Measurements from ENCODE around the gene PKM.

The PKM gene

DNA sequence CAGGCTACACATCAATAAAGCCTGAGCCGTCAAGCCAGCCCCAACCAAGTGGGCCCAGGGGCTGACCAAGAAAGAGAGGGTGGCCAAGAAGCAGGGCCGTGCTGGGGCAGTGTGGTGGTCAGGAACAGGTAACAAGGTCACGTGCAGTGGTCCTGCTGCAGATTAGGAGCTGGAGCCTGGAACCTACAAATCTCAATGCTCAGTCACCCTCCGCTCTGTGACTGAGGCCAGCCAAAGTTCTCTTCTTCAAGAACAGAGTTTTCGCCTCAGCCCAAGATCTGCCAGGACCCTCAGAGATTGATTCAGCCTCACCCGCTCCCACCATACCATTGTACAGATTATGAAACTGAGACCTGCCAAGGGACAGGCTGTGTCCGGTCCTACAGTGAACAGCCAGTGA is 60.3 kb downstream of the PKM start:
- Histone ChIP-seq H3K27me3 (peaks cover 0 to 7% of the 10 kb centered on the region in 2 donors), H3K36me3 (no peaks in the 10 kb centered on the region), H3K4me1 (peaks cover 0 to 13% (median 0%) of the 10 kb centered on the region in 4 donors), H3K27ac (no peak overlapping the region), H3K9me3 (no peaks in the 10 kb centered on the region), H3K4me3 (no peak overlapping the region)
- DNase-seq, result no peak
- intact Hi-C loops (cut with DNase I; ENCODE audit: low total_unique reads), result no loop called here
- TF ChIP-seq, protein P1, sequence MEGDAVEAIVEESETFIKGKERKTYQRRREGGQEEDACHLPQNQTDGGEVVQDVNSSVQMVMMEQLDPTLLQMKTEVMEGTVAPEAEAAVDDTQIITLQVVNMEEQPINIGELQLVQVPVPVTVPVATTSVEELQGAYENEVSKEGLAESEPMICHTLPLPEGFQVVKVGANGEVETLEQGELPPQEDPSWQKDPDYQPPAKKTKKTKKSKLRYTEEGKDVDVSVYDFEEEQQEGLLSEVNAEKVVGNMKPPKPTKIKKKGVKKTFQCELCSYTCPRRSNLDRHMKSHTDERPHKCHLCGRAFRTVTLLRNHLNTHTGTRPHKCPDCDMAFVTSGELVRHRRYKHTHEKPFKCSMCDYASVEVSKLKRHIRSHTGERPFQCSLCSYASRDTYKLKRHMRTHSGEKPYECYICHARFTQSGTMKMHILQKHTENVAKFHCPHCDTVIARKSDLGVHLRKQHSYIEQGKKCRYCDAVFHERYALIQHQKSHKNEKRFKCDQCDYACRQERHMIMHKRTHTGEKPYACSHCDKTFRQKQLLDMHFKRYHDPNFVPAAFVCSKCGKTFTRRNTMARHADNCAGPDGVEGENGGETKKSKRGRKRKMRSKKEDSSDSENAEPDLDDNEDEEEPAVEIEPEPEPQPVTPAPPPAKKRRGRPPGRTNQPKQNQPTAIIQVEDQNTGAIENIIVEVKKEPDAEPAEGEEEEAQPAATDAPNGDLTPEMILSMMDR (IDR thresholded peaks at IDR 0.05), result no peak

DNA sequence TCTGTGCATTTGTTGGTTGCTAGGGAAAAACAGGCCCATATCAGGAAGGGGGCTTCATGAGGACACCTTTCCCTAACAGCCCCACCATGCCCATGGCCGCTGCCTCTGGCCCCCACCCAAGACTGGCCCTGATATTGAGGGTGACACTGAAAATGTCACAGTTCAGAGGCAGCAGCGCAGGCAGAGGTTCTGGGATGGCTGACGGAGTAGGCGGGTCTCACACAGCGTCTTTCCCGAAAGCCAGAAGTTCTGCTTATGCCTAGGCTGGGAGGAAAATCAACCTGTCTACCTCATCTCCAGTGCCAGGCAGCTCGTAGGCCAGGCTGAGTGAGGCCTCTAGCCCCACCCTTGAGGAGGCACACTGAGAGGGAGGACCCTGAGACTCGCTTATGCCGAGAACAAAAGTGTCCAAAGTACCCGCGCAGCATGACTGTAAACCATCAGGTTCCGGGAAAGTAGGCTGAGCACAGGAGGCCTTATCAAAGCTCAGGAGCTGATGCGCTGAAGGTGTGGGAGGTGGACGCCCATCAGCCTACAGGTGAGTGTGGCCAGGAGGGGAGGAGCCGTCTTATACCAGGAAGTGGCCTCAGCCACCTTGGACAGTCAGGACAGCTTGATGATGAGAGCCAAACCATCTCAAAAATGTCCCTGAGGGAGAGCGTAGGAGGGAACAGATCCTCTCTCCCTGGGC is 60.9 kb downstream of the PKM start:
- TF ChIP-seq, protein P1 (IDR thresholded peaks at IDR 0.05), result no peak
- H3K4me3 ChIP-seq, result no peak overlapping the region
- no peaks in the 10 kb centered on the region for H3K9me3 ChIP-seq
- H3K36me3 ChIP-seq, result peaks cover 0 to under 1% (median 0%) of the 10 kb centered on the region in 3 donors
- no peak for DNase-seq
- peaks cover 0 to 12% (median 0%) of the 10 kb centered on the region in 4 donors for H3K4me1 ChIP-seq
- peaks cover 0 to 7% of the 10 kb centered on the region in 2 donors for H3K27me3 ChIP-seq
- H3K27ac ChIP-seq, result no peak overlapping the region
- intact Hi-C loops (cut with DNase I; ENCODE audit: low total_unique reads), result no loop called here

DNA sequence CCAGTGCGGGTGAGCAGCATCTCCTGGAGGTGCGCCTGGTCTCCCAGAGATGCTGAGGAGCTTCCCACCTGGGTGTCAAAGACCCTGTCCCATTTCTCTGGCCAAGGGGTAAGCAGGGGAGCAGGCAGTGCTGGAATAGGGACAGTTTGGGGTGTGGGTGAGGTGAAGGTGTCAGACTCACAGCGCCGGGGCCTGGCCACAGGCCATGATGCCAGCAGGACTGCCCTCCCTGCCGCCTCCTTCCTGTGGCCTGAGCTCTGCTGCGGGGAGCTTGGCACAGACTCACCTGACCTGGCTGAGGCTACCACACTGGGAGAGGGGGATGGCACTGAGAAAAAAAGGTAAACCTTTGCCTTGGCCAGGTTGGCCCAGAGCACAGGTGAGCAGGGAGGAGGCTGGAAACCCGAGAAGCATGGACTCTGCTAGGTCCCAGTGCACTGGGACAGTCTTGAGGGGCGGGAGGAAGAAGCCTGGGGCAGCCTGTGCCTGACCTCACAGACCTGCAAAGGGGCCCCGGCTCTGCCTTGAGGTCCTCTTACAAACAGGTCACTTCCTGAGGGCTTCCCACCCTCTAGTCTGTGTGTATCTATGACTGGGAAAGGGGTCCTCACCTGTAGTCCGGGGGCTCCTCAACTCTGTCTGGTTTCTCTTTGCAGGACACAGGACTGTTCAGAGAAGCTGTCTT is 61.6 kb downstream of the PKM start:
- no peak for DNase-seq
- Histone ChIP-seq H3K9me3 (no peaks in the 10 kb centered on the region), H3K27ac (no peak overlapping the region), H3K4me1 (peaks cover 0 to 12% (median 0%) of the 10 kb centered on the region in 4 donors), H3K4me3 (no peak overlapping the region), H3K36me3 (peaks cover 0 to 7% (median 0%) of the 10 kb centered on the region in 3 donors), H3K27me3 (peaks cover 0 to 4% of the 10 kb centered on the region in 2 donors)
- TF ChIP-seq, protein P1 (IDR thresholded peaks at IDR 0.05), result no peak
- intact Hi-C loops (cut with DNase I; ENCODE audit: low total_unique reads), result no loop called here

DNA sequence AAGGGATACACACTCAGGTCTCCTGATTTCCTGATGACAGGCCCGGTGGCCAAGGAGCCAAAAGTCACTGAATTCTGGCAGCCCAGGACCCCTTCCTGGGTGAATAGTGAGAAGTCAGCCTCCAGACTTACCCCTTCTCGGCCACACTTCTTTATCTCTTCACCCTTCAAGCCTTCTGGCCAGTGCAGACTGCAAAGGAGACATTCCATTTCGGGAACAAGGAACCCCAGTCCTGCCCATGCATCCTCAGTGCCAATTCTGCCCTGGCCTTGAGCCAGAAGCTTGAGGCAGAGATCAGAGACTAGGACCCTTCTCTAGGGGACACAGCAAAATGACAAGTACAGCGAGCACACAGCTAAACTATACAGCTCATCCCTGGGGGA is 62.2 kb downstream of the PKM start:
- H3K27ac ChIP-seq, result no peak overlapping the region
- TF ChIP-seq, protein P1 (IDR thresholded peaks at IDR 0.05), result no peak
- no peak for DNase-seq
- H3K4me1 ChIP-seq, result peaks cover 0 to 12% (median 0%) of the 10 kb centered on the region in 4 donors
- H3K4me3 ChIP-seq, result no peak overlapping the region
- H3K36me3 ChIP-seq, result peaks cover 0 to 7% (median 0%) of the 10 kb centered on the region in 3 donors
- peaks cover 0 to 3% of the 10 kb centered on the region in 2 donors for H3K27me3 ChIP-seq
- intact Hi-C loops (cut with DNase I; ENCODE audit: low total_unique reads), result no loop called here
- no peaks in the 10 kb centered on the region for H3K9me3 ChIP-seq

DNA sequence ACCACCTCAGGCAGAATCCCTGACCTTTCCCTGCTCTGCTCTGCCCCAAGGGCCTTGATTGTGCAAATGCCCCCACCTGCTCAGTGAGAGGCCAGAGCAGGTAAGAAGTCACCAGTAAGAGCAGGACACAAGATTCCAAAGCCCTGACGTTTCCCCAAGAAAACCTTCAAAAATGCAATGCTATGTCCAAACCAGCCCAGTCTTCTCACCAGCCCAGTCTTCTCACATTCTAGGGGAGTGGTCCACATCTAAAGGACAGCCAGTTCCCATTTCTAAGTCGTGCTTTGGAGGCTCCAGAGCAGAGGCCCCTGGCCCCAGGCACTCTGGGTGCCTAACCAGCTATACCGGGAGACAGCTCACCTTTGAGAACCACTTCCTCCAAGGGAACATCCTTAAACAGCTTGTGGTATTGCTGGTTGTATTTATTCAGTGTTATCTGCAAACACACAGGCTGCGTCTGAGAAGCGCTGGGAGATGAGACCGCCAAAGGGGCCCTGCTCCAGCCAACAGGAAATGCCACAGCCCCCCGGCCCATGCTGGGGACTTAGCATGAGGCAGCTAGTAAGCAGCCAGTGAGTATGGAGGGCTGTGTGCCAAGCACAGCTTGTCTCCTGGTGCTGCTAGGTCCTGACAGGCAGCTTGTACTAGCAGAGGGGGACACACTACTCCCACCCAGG is 62.7 kb downstream of the PKM start:
- TF ChIP-seq, protein P1 (IDR thresholded peaks at IDR 0.05), result no peak
- Histone ChIP-seq H3K9me3 (no peaks in the 10 kb centered on the region), H3K4me1 (peaks cover 0 to 12% (median 0%) of the 10 kb centered on the region in 4 donors), H3K36me3 (peaks cover 0 to 7% (median 0%) of the 10 kb centered on the region in 3 donors), H3K27me3 (peaks cover 0 to 3% of the 10 kb centered on the region in 2 donors), H3K4me3 (no peak overlapping the region), H3K27ac (no peak overlapping the region)
- intact Hi-C loops (cut with DNase I; ENCODE audit: low total_unique reads), result no loop called here
- DNase-seq, result no peak
